IgD-negative memory B cell (primary cell): ENCODE data around the gene CACNA1D. TPM values are rescaled to one million over a fixed set of nuclear protein-coding genes. Genes with fewer than 3 reads are reported as not detected.

Source experiments
- H3K27ac Mint-ChIP-seq, 3 donors: one replicate each; pipeline ENCODE4 v1.8.0; 2020 to 2022; ENCODE audit warnings: mild to moderate bottlenecking in 3 of 3, mixed read lengths in 3 of 3, moderate library complexity in 1 of 3
- H3K27me3 Mint-ChIP-seq: one replicate; pipeline ENCODE4 v1.8.0; 2021; ENCODE audit warnings: mixed read lengths
- H3K36me3 Mint-ChIP-seq: one replicate; pipeline ENCODE4 v1.8.0; 2020; ENCODE audit warnings: mild to moderate bottlenecking, mixed read lengths
- H3K4me1 Mint-ChIP-seq, 3 donors: one replicate each; pipeline ENCODE4 v1.8.0; 2020 to 2022; ENCODE audit warnings: mixed read lengths in 3 of 3, mild to moderate bottlenecking in 1 of 3
- H3K4me3 Mint-ChIP-seq, 4 donors: one replicate each; pipeline ENCODE4 v1.8.0; 2020 to 2022; ENCODE audit warnings: mild to moderate bottlenecking in 4 of 4, mixed read lengths in 4 of 4, moderate library complexity in 3 of 4
- H3K9me3 Mint-ChIP-seq, 3 donors: one replicate each; pipeline ENCODE4 v1.8.0; 2020 to 2021; ENCODE audit warnings: mixed read lengths in 3 of 3, mild to moderate bottlenecking in 1 of 3
- polyA plus RNA-seq: library from polyadenylated mRNA; unstranded; fragments of 300-500 nt; fragmentation: Illumina TruSeq; gene quantifications from one replicate; pipeline ENCODE4 v1.2.3, GENCODE V29; 2021

Gene CACNA1D
- polyA plus RNA-seq, 1 donor from 2014 or later: not detected

DNA sequence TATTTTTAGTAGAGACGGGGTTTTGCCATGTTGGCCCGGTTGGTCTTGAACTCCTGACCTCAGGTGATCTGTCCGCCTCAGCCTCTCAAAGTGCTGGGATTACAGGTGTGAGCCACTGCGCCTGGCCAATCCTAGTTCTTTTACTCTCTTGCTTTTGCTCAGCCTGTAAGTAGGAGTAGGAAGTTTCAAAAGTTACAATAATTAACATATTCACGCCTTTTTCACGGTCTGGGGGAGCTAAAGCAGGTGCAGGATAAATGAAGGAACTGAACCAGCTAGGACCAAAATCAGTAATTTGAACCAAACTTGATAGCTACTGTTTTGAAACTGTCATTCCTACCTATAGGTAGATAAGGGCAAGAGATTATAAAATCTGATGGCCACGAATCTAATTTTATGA, 98.5 kb downstream of the CACNA1D start:
- H3K9me3 Mint-ChIP-seq: peaks cover 0 to 2% (median 0%) of the 10 kb centered on the region in 3 donors

DNA sequence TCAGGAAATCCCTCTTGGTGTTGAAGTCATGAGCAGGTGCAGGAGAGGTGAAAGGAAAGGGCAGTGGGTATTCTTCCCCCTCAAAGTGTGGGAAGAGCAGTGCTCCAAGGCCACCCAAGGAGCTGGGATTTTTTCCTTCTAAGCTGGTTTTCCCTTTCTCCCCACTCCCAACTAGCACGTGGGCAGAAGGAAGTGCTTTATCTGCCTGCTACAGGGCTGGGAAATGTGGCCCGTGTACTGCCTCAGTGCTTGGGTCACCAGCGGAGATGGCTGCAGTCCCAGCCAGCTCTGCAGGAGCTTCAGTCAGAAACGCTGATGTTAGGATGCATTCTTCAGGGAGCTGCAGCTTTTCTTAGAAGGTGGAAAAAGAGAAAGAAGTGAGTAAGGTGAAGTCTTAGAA, 99.2 kb downstream of the CACNA1D start:
- peaks cover 0 to 2% (median 0%) of the 10 kb centered on the region in 3 donors for H3K9me3 Mint-ChIP-seq
- peaks cover 2 to 9% (median 8%) of the 10 kb centered on the region in 3 donors for H3K4me1 Mint-ChIP-seq
- H3K27me3 Mint-ChIP-seq: peaks cover 5% of the 10 kb centered on the region
- peaks cover 11% of the 10 kb centered on the region for H3K36me3 Mint-ChIP-seq
- H3K4me3 Mint-ChIP-seq: no peak overlapping the region
- H3K27ac Mint-ChIP-seq: no peak overlapping the region

More for the DNA sequence above, 98.5 kb downstream of the CACNA1D start:
- peaks cover 5% of the 10 kb centered on the region for H3K27me3 Mint-ChIP-seq
- H3K36me3 Mint-ChIP-seq: peaks cover 13% of the 10 kb centered on the region
- no peak overlapping the region for H3K27ac Mint-ChIP-seq
- H3K4me3 Mint-ChIP-seq: peak overlapping the region in 1 of 4 donors; percentile 60
- H3K4me1 Mint-ChIP-seq: peaks cover 2 to 9% (median 8%) of the 10 kb centered on the region in 3 donors

DNA sequence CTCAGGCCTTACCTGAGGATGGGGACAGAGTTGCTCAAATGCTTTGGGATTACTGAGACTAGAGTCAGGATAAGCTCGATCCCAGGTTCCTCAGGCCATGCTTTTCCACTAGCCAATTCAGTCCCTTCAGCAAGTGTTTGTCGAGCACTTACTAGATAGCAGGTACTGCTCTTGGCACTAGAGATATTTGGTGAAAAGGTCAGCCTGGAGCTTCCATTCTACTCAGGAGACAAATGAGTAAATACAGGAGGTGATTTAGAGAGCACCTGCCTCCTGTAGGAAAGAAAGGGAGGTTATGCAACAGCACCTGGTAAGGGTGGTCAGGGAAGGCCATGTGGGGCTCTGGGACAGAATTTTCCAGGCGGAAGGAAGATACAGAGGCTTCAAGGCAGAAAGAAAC, 99.9 kb downstream of the CACNA1D start:
- Mint-ChIP-seq H3K36me3 (peaks cover 11% of the 10 kb centered on the region), H3K27me3 (peaks cover 5% of the 10 kb centered on the region), H3K9me3 (peaks cover 0 to 2% (median 0%) of the 10 kb centered on the region in 3 donors), H3K4me1 (peaks cover 2 to 9% (median 8%) of the 10 kb centered on the region in 3 donors), H3K27ac (no peak overlapping the region), H3K4me3 (no peak overlapping the region)

DNA sequence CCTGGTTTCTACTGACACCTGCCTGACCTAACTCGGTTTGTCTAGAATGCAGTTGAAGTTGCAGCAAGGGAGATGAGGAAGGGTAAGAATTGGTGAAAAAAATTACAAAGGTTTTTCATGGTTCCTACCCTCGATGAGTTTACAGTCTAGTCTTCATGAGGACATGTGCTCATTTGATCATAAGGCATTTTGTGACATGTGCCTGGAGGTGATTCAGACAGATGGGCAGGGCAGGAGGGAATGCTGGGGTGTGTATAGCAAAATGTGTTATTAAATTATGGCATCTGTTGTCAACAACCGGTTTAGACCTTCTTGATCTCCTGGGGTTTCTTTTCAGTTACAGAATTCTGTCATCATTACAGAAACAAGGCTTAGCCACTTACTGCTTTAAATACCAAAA, 101.2 kb downstream of the CACNA1D start:
- no peak overlapping the region for H3K27ac Mint-ChIP-seq
- H3K4me1 Mint-ChIP-seq: peaks cover 2 to 9% (median 8%) of the 10 kb centered on the region in 3 donors
- peaks cover 0 to 2% (median 0%) of the 10 kb centered on the region in 3 donors for H3K9me3 Mint-ChIP-seq
- peaks cover 10% of the 10 kb centered on the region for H3K36me3 Mint-ChIP-seq
- H3K27me3 Mint-ChIP-seq: peaks cover 2% of the 10 kb centered on the region
- no peak overlapping the region for H3K4me3 Mint-ChIP-seq

DNA sequence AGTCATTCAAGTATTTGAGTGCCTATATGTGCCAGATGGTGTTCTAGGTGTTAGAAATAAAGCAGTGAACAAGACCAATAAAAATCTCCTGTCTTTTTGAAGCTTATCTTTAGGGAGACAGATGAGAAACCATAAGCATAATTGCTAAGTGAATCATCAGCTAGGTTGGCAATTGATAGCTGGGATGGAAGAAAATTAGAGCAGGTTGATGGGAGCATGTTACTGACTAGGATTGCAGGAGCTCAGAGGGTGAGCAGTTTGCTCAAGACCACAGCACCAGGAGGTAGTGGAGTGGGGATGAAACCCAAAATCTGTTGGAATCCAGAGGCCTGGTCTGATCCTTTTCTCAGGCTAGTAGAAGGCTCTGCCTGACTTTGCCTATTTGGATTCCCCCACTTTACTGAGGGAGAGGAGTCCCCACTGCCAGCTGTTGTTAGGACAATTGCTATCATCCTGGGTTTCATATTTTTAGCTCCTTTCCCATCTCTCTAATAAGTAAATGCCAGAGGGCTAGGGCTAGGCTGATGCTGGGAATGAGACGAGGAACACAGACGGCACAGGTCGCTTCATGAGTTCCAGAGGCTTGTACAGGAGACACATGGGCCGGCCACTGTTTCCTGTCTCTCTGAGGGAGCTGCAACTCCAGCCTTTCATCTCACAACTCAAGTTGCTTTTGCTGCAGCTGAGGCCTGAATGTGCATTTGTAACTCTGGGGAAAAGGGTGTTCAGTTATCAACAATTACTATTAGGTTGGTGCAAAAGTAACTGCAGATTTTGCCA, 102.9 kb downstream of the CACNA1D start:
- Mint-ChIP-seq H3K27ac (no peak overlapping the region), H3K9me3 (no peaks in the 10 kb centered on the region), H3K27me3 (peaks cover 2% of the 10 kb centered on the region), H3K4me1 (peaks cover 2 to 8% (median 7%) of the 10 kb centered on the region in 3 donors), H3K36me3 (peaks cover 6% of the 10 kb centered on the region), H3K4me3 (no peak overlapping the region)

DNA sequence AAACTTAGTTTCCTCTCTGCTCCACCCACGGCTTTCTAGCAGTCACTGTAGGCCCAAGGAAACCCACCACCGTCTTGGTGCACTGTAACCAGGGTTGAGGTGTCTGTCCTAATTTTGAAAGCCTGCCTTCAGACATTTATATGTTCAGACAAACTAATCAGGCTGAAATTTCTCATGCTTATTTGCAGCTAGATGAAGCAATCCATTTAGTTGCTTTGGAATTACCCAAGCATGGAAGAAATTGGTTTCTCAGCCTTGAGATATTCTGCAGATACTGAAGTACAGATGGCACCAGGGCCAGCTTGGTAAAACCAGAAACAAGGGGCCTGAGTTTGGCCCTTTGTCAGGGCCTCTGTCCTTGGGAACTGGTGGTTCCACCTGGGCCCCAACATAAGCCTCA, 105.4 kb downstream of the CACNA1D start:
- peaks cover 3% of the 10 kb centered on the region for H3K36me3 Mint-ChIP-seq
- H3K4me3 Mint-ChIP-seq: no peak overlapping the region
- no peaks in the 10 kb centered on the region for H3K4me1 Mint-ChIP-seq
- H3K27me3 Mint-ChIP-seq: peaks cover 2% of the 10 kb centered on the region
- no peaks in the 10 kb centered on the region for H3K9me3 Mint-ChIP-seq
- H3K27ac Mint-ChIP-seq: no peak overlapping the region

DNA sequence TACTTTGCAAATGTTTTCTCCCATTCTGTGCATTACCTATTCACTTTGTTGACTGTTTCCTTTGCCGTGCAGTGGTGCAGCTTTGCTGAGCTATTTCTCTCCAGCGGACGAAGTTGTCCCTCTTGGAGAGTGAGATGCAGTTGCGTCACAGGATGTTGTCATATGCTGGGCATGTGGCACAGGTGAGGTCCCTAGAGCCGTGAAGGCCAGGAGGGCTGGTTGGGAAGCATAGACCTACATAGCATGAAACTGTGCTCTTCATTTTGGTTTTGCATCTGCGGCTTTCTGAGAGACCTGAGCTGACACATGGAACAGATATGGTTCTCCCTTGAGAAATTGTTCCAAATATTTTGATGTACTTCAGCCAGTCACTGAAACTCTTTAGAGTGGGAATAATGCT, 108.5 kb downstream of the CACNA1D start:
- H3K4me3 Mint-ChIP-seq: no peak overlapping the region
- H3K27me3 Mint-ChIP-seq: peaks cover 3% of the 10 kb centered on the region
- H3K9me3 Mint-ChIP-seq: peaks cover 0 to 7% (median 3%) of the 10 kb centered on the region in 3 donors
- H3K36me3 Mint-ChIP-seq: no peaks in the 10 kb centered on the region
- no peak overlapping the region for H3K27ac Mint-ChIP-seq
- no peaks in the 10 kb centered on the region for H3K4me1 Mint-ChIP-seq

DNA sequence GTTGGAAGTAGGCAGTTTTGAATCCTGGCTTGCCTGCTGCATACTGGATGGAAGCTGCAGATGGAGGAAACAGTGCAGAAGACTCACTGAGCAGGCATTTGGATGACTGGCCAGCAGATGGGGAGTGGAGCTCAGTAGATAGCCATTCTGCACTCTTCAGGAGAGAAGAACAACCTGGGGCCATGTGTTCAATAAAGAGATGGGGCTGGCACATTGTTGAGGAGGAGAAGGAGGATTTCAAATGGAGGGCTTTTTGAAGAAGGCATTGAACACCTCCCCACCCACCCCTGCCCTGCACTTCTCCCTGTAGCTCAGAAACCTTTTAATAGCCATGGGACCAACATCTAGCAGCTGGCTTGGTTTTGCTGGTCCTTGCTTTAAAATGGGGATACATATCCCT, 109.8 kb downstream of the CACNA1D start:
- Mint-ChIP-seq H3K9me3 (peaks cover 0 to 10% (median 3%) of the 10 kb centered on the region in 3 donors), H3K36me3 (no peaks in the 10 kb centered on the region), H3K4me3 (no peak overlapping the region), H3K27me3 (peaks cover 3% of the 10 kb centered on the region), H3K4me1 (no peaks in the 10 kb centered on the region), H3K27ac (no peak overlapping the region)

DNA sequence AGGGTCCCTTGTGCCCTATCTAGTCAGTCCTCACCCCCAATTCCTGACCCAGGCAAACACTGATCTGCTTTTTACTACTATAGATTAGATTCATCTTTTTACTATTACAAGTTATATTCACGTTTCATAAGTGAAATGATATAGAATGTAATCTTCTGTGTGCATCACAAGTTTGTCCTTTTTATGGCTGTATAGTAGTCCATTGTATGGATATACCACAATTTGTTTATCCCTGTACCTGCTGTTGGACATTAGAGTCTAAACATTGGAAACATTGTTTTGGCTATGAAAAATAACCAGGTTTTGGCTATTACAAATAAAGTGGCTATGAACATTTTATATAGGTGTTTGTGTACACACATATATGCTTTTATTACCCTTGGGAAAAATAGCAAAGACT, 112.4 kb downstream of the CACNA1D start:
- no peak overlapping the region for H3K27ac Mint-ChIP-seq
- no peak overlapping the region for H3K4me3 Mint-ChIP-seq
- H3K4me1 Mint-ChIP-seq: no peaks in the 10 kb centered on the region
- H3K9me3 Mint-ChIP-seq: peaks cover 0 to 10% (median 4%) of the 10 kb centered on the region in 3 donors
- peaks cover 3% of the 10 kb centered on the region for H3K27me3 Mint-ChIP-seq
- no peaks in the 10 kb centered on the region for H3K36me3 Mint-ChIP-seq

DNA sequence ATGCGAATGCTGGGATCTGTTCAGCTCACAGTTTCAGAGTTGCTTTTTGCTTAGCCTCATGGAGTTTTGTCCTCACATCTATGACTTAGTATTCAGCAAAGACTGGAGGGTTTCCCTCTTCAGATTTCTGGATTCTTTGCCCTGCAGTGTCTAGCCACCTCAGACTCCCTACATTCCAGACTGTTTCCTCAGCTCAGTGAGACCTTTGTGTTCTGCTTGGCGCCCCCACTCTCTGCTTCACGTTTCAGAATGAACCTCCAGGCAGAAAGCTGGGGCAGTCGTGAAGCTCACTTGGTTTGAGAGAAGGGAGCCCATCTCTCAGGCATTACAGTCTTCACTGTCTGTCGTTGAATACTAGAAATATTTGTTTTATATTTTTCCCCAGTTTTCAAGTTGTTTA, 118.1 kb downstream of the CACNA1D start:
- H3K27ac Mint-ChIP-seq: no peak overlapping the region
- H3K4me1 Mint-ChIP-seq: peaks cover 11 to 13% (median 12%) of the 10 kb centered on the region in 3 donors
- H3K9me3 Mint-ChIP-seq: peaks cover 0 to 4% (median 1%) of the 10 kb centered on the region in 3 donors
- H3K36me3 Mint-ChIP-seq: no peaks in the 10 kb centered on the region
- peak overlapping the region in 1 of 4 donors; percentile 32 for H3K4me3 Mint-ChIP-seq
- no peaks in the 10 kb centered on the region for H3K27me3 Mint-ChIP-seq

DNA sequence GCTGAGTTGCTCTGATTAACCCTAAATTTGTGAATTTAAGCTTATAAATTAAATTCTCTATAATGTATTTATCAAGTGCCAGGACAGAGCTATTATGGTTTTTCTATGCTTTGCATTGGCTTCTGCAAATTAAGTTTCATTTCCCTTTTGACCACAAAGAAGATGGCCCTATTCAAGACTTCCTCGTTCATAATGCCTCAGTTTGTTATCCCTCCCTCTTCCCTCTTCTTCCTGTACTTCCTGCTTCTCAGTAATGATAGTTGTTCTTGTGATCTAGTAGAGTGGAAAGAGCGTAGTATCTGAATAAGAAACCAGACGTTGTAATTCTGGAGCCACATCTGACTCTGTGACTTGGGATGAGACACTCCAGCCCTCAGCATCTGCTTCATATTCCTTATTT, 118.7 kb downstream of the CACNA1D start:
- H3K9me3 Mint-ChIP-seq: peaks cover 0 to 4% (median 1%) of the 10 kb centered on the region in 3 donors

DNA sequence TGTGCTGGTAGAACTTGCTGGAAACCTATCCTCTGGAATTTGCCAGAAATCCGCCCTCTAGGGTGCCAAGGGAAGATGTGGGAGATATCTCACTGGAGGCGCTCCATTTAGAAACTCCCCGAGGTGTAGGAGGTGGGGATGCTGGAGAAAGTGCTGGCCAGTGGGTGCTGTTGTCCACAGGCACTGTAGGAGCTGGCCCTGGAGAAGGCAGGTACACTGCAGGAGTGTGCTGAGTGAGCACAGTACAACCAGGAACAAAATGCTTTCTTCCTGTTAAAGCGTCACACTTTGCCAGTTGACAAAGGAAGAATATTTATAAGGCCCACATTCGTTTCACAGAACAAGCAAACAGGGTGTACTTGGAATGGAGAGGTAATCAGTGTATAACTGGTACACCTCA, 119.9 kb downstream of the CACNA1D start:
- H3K4me1 Mint-ChIP-seq: peaks cover 11 to 13% (median 12%) of the 10 kb centered on the region in 3 donors
- H3K4me3 Mint-ChIP-seq: peak overlapping the region in 1 of 4 donors; percentile 63
- H3K27ac Mint-ChIP-seq: no peak overlapping the region
- H3K36me3 Mint-ChIP-seq: no peaks in the 10 kb centered on the region
- no peaks in the 10 kb centered on the region for H3K27me3 Mint-ChIP-seq
- H3K9me3 Mint-ChIP-seq: peaks cover 0 to 1% (median 0%) of the 10 kb centered on the region in 3 donors

More for the DNA sequence above, 118.7 kb downstream of the CACNA1D start:
- H3K4me1 Mint-ChIP-seq: peaks cover 11 to 13% (median 12%) of the 10 kb centered on the region in 3 donors
- no peaks in the 10 kb centered on the region for H3K27me3 Mint-ChIP-seq
- no peak overlapping the region for H3K27ac Mint-ChIP-seq
- H3K4me3 Mint-ChIP-seq: peak overlapping the region in 2 of 4 donors; percentile 32 to 36
- H3K36me3 Mint-ChIP-seq: no peaks in the 10 kb centered on the region

DNA sequence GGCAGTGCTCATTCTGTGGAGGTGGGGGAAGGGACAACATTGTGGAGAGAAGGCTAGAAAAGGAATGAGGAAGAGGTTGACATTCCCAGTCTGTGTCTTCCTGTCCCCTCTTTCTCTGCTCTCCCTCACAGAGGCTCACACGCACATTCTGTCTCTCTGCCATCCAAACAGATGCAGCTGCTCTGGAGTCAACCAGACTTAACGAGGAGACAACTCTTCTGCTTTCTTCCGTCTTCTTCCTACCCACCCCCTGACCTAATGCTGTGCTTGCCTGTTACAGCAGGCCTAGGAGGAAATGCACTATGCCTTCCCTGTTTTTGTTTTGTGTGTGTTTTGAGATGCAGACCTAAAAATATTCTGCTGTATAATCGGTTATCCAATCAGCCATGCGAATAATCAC, 121.9 kb downstream of the CACNA1D start:
- Mint-ChIP-seq H3K36me3 (no peaks in the 10 kb centered on the region), H3K4me3 (no peak overlapping the region), H3K9me3 (no peaks in the 10 kb centered on the region), H3K27ac (no peak overlapping the region), H3K4me1 (peaks cover 11 to 13% (median 12%) of the 10 kb centered on the region in 3 donors), H3K27me3 (no peaks in the 10 kb centered on the region)

DNA sequence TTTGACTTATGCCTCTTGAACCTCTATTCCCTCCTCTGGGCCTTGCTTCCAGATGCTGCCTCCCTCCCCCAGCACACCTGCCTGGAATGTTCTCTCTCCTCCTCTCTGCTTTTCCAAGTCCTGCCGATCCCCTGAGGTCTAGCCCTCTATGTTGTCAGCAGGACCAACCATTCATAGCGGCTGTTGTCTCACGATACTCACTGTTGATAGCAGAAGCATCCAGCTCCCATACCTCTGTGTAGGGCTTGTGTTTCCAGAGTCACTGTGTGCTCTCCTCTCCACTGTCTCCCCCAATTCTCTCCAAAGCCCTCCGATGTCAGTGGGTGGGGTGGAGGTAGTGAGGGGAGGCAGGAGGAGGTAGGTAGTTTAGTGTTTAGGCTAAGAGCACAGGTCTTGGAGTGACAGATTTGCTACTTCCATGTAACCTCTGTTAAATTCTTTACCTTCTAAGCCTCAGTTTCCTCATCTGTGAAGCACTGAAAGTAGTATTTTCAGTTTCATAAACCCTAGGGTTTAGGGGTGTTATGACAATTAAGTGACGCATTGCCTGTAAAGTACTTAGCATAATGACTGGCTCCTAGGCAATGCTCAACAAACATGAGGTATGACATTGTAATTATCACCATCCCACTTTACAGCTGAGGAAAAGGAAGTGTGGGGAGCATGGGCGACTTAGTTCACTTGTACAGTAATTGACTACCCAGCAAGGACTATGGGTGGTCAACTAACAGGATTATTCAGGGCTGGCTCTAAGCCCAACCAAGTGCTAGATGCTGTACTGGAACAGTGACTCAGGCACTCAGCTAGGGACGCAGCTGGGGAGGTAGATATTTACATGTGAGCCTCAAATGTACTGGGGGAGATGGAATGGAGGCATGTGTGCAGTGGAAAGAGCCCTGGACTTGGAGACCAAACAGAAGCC, 122.8 kb downstream of the CACNA1D start:
- Mint-ChIP-seq H3K36me3 (no peaks in the 10 kb centered on the region), H3K27me3 (no peaks in the 10 kb centered on the region), H3K4me3 (no peak overlapping the region), H3K4me1 (peaks cover 11 to 13% (median 12%) of the 10 kb centered on the region in 3 donors), H3K9me3 (no peaks in the 10 kb centered on the region), H3K27ac (peak overlapping the region in 1 of 3 donors; percentile 58)
